Measurements from ENCODE around the gene VSIR.

Gene VSIR

DNA sequence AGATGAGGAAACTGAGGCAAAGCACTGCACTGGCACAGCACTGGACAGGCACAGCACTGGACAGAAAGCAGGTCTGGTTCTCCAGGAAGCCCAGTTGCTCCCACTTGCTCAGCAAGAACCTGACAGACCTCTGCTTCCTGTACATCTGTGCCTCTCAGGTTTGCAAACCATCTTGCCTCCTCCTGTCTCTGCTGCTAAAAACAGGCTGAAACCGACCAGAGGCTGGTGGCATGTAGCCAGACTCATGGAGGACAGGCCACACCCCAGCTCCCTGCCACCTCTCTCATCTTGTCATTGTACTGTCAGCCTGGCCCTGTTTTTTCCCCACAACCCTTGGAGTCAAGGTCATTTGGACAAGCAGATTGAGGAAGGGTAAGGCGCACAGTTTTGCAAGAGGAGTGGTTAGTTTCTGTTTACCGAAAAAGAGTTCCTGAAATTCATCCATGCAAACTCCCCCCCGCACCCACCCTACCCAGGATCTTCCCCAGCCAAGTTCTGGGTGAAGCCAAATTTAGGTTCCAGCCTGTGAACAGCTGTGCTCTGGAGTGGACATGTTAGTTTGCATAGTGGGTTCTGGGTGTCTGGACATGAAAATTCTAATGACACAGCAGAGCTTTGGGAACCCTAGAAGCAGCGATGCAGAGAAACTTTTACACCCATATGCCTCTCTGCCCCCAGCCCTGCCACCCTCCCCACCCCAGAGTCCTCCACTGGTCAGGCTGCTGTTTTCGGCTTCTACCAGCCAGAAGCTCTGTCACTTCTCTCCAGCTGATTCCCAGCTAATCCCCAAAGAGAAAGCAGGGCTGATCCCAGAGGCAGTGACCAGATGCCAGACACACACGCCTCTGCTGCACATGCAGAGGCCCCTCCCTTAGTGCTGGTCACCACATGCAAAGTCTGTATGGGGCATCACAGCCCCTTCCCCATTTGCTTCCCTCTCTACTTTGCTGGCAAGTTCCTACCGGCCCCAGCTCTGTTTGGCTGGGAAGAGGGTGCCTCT, 45.3 kb downstream of the VSIR start:
- TF ChIP-seq, protein P1, sequence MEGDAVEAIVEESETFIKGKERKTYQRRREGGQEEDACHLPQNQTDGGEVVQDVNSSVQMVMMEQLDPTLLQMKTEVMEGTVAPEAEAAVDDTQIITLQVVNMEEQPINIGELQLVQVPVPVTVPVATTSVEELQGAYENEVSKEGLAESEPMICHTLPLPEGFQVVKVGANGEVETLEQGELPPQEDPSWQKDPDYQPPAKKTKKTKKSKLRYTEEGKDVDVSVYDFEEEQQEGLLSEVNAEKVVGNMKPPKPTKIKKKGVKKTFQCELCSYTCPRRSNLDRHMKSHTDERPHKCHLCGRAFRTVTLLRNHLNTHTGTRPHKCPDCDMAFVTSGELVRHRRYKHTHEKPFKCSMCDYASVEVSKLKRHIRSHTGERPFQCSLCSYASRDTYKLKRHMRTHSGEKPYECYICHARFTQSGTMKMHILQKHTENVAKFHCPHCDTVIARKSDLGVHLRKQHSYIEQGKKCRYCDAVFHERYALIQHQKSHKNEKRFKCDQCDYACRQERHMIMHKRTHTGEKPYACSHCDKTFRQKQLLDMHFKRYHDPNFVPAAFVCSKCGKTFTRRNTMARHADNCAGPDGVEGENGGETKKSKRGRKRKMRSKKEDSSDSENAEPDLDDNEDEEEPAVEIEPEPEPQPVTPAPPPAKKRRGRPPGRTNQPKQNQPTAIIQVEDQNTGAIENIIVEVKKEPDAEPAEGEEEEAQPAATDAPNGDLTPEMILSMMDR (IDR thresholded peaks at IDR 0.05), result no peak

DNA sequence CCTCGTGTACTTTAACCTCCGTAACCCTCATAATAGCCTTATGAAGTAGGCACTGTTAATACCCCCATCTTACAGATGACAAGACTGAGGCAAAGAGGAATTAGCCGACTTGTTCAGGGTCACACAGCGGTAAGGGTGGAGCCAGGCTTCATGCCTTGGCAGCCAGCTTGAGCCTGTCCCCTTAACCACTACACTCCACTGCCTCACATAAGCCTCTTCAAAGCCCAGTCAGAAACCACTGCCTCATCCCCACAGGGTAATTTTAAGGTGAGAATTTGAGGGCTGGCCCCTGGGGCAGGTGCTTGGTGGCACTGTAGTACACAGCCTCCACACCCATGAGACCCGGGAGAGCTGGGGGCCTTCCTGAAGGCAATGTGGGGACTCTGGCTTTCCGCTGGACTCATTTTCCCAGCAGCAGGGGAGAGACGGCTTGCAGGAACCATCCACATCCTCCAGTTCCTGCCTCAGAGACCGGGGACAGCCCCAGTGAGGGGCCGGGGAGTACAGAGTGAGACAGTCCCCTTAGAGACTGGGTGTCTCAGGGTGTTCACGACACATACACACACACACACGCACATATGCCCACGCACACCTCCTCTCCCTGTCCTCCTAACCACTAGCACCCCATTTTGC, 46.1 kb downstream of the VSIR start:
- TF ChIP-seq, protein P1 (IDR thresholded peaks at IDR 0.05), result no peak

DNA sequence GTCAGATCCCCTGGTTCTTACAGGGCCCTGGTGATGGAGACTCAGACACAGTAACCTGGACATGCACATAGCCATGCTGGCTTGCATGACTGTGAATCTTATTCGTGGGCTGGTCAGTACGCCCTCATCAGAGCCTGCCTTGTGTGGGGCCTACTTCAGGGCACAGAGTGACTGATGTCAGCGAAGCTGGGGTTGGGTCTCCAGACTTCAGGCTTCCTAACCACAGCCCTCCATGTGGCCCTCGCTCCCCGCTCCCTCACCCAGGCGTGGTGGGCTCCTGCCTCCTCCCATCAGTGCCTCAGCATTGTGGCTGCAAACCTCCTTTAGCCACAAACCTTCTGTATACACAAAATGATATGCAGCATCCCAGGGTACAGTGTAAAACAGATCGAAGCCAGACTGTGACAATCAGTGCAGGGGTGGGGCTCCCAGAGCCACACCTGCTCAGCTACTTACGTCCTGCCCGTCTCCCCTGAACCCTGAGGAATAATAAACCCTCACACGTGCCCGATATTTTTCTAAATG, 46.7 kb downstream of the VSIR start:
- TF ChIP-seq, protein P1 (IDR thresholded peaks at IDR 0.05), result no peak

DNA sequence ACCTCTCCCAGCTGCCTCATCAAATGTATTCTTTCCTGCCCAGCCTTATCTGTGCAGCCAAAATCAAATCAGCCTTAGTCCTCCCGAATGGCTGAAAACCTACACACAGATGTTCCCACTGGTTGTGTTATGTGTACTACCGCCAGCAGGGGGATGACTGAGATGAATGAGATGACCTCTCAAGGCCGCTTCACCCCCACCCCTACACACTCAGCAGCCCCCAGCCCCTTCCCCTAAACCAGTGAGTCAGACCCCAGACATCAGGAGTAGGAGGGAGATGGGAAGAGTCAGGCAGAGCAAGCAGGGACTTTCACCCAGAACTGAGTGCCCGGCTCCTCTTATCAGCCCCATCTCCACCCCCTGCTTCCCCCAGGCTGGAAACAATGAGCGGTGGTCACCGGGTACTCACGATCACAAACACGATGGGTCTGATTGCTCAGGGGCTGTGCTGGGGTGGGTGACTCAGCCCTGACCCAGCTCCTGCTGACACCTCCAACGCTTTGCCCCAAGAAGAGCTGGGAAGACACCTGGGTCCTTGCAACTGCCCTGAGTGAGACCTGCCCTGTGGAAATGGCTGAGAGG, 47.2 kb downstream of the VSIR start:
- TF ChIP-seq, protein P1 (IDR thresholded peaks at IDR 0.05), result no peak

DNA sequence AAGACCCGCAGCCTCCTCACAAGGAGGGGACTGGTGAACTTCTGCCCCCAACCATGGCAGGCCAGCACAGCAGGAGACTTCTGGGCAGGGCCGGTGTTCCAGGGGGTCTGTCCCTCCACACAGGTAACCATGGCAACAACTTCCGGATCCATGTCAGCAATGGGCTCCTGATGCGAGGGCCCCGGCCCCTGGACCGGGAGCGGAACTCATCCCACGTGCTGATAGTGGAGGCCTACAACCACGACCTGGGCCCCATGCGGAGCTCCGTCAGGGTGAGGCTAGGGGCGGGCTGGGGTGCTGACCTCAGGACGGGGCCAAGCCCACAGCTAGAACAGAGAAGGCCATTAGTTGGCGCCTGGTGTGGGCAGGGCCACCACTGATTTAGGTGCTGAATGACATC, 48.1 kb downstream of the VSIR start:
- TF ChIP-seq, protein P1 (IDR thresholded peaks at IDR 0.05), result no peak

DNA sequence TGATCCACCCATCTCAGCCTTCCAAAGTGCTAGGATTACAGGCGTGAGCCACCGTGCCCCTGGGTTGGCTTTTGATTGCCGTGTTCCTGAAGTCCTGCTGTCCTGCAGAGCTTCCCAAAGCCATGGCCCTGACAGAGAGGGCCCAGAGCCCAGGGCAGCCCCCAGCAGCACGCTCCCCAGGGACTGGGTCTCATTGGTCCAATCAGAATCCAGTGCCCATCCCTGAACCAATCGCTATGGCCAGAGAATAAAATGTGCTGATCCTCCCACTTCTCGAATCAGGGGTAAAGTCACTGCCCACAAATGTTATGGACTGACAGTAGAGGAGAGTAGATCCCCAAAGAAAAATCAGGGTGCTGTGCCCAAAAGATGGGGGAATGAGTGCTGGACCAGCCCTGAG, 48.8 kb downstream of the VSIR start:
- TF ChIP-seq, protein P1 (IDR thresholded peaks at IDR 0.05), result no peak

DNA sequence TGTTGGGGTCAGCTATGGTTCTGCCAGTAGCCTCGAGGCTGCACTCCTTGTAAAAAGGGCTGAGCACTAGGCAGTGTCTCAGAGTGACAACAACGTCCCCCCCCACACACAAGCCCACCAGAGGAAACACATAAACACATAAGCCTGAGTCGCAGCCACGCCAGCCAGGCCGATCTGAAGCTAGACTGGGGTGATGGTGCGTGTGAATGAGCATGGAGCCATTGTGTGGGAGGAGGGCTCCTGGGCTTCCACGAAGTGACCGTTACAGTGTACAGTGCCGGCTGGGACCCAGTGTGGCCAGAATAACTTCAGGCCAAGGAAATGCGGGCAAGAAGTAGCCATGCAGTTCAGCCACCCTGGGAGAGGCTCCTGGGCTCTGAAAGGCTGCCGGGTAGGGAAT, 50.0 kb downstream of the VSIR start:
- TF ChIP-seq, protein P1 (IDR thresholded peaks at IDR 0.05), result no peak
